Measurements from ENCODE around the gene IFT122.

IFT122 gene

DNA sequence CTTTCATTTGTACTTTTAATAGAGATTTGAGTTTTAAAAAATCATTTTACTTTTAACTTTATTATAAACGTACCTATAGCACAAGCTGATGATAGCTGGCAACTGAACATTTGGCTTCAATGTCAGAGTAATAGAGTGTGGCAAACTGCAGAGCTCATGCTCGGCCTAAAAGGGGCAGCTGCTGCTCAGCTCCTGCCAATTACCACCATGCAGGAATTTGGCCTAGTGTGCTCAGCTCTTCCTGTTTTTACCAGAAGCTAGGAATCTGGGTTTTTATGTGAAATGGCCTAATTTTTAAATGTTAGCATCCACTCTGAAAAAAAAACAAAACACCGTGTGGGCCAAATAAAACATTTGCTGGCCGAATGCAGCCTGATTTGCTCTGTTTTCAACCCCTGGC, 1.8 kb downstream of the IFT122 start:
- Histone ChIP-seq H3K27me3 (ENCODE audit: control insufficient read depth, insufficient read depth, low read length) (no peaks in the 10 kb centered on the region), H3K36me3 (ENCODE audit: control insufficient read depth, insufficient read depth, low read length) (peaks cover 13% of the 10 kb centered on the region), H3K4me1 (ENCODE audit: control insufficient read depth, insufficient read depth, low read length) (peaks cover 27% of the 10 kb centered on the region), H3K9me3 (ENCODE audit: control insufficient read depth, insufficient read depth, low read depth, low read length) (no peaks in the 10 kb centered on the region), H3K27ac (ENCODE audit: low read depth, low read length) (no peak overlapping the region), H3K9ac (ENCODE audit: low read length) (no peak overlapping the region), H3K4me3 (ENCODE audit: low read depth, low read length) (no peak overlapping the region)

GRCh38 chr3:129442486-129442885, 2.5 kb downstream of the IFT122 start:
- Histone ChIP-seq H3K4me3 (ENCODE audit: low read depth, low read length) (no peak overlapping the region), H3K4me1 (ENCODE audit: control insufficient read depth, insufficient read depth, low read length) (peaks cover 33% of the 10 kb centered on the region), H3K9ac (ENCODE audit: low read length) (no peak overlapping the region), H3K27ac (ENCODE audit: low read depth, low read length) (no peak overlapping the region), H3K27me3 (ENCODE audit: control insufficient read depth, insufficient read depth, low read length) (no peaks in the 10 kb centered on the region), H3K9me3 (ENCODE audit: control insufficient read depth, insufficient read depth, low read depth, low read length) (no peaks in the 10 kb centered on the region), H3K36me3 (ENCODE audit: control insufficient read depth, insufficient read depth, low read length) (peaks cover 6% of the 10 kb centered on the region)

DNA sequence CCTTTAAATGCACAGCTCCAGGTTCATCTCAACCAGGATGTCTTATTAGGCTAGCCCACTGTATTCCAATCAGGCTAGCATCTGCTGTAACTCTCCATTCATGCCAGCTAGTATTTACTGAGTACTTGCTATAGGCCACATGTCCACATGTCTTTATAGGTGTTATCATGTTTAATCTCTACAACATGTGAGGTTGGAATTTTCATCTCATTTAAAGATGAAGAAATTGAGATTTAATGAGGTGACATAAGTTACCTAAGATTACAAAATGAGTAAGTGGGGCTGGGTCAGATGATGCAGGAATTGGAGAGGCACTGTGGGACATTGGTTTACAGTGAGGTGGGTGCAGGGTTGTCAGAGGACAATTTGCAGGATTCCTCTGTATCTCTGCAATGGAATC, 2.9 kb downstream of the IFT122 start:
- no peak overlapping the region for H3K4me3 ChIP-seq (ENCODE audit: low read depth, low read length)

GRCh38 chr3:129445471-129445870, 5.4 kb downstream of the IFT122 start:
- H3K36me3 ChIP-seq (ENCODE audit: control insufficient read depth, insufficient read depth, low read length) = no peaks in the 10 kb centered on the region
- H3K4me1 ChIP-seq (ENCODE audit: control insufficient read depth, insufficient read depth, low read length) = peaks cover 53% of the 10 kb centered on the region
- no peaks in the 10 kb centered on the region for H3K27me3 ChIP-seq (ENCODE audit: control insufficient read depth, insufficient read depth, low read length)
- no peaks in the 10 kb centered on the region for H3K9me3 ChIP-seq (ENCODE audit: control insufficient read depth, insufficient read depth, low read depth, low read length)
- no peak overlapping the region for H3K9ac ChIP-seq (ENCODE audit: low read length)
- no peak overlapping the region for H3K4me3 ChIP-seq (ENCODE audit: low read depth, low read length)
- no peak overlapping the region for H3K27ac ChIP-seq (ENCODE audit: low read depth, low read length)

More for the DNA sequence above, 2.9 kb downstream of the IFT122 start:
- Histone ChIP-seq H3K9me3 (ENCODE audit: control insufficient read depth, insufficient read depth, low read depth, low read length) (no peaks in the 10 kb centered on the region), H3K27me3 (ENCODE audit: control insufficient read depth, insufficient read depth, low read length) (no peaks in the 10 kb centered on the region), H3K27ac (ENCODE audit: low read depth, low read length) (no peak overlapping the region), H3K4me1 (ENCODE audit: control insufficient read depth, insufficient read depth, low read length) (peaks cover 37% of the 10 kb centered on the region), H3K36me3 (ENCODE audit: control insufficient read depth, insufficient read depth, low read length) (peaks cover 1% of the 10 kb centered on the region), H3K9ac (ENCODE audit: low read length) (no peak overlapping the region)

GRCh38 chr3:129446926-129447325, 6.9 kb downstream of the IFT122 start:
- Histone ChIP-seq H3K4me1 (ENCODE audit: control insufficient read depth, insufficient read depth, low read length) (peaks cover 41% of the 10 kb centered on the region), H3K27me3 (ENCODE audit: control insufficient read depth, insufficient read depth, low read length) (no peaks in the 10 kb centered on the region)

GRCh38 chr3:129448186-129448895, 8.3 kb downstream of the IFT122 start:
- H3K36me3 ChIP-seq (ENCODE audit: control insufficient read depth, insufficient read depth, low read length) = no peaks in the 10 kb centered on the region
- no peaks in the 10 kb centered on the region for H3K9me3 ChIP-seq (ENCODE audit: control insufficient read depth, insufficient read depth, low read depth, low read length)
- H3K27ac ChIP-seq (ENCODE audit: low read depth, low read length) = peak overlapping the region; percentile 60
- no peaks in the 10 kb centered on the region for H3K27me3 ChIP-seq (ENCODE audit: control insufficient read depth, insufficient read depth, low read length)
- peaks cover 34% of the 10 kb centered on the region for H3K4me1 ChIP-seq (ENCODE audit: control insufficient read depth, insufficient read depth, low read length)
- peak overlapping the region; percentile 66 for H3K9ac ChIP-seq (ENCODE audit: low read length)
- peak overlapping the region; percentile 37 for H3K4me3 ChIP-seq (ENCODE audit: low read depth, low read length)

More at GRCh38 chr3:129446926-129447325, 6.9 kb downstream of the IFT122 start:
- H3K36me3 ChIP-seq (ENCODE audit: control insufficient read depth, insufficient read depth, low read length) = no peaks in the 10 kb centered on the region
- no peak overlapping the region for H3K27ac ChIP-seq (ENCODE audit: low read depth, low read length)
- H3K9me3 ChIP-seq (ENCODE audit: control insufficient read depth, insufficient read depth, low read depth, low read length) = no peaks in the 10 kb centered on the region
- H3K4me3 ChIP-seq (ENCODE audit: low read depth, low read length) = no peak overlapping the region
- H3K9ac ChIP-seq (ENCODE audit: low read length) = no peak overlapping the region

DNA sequence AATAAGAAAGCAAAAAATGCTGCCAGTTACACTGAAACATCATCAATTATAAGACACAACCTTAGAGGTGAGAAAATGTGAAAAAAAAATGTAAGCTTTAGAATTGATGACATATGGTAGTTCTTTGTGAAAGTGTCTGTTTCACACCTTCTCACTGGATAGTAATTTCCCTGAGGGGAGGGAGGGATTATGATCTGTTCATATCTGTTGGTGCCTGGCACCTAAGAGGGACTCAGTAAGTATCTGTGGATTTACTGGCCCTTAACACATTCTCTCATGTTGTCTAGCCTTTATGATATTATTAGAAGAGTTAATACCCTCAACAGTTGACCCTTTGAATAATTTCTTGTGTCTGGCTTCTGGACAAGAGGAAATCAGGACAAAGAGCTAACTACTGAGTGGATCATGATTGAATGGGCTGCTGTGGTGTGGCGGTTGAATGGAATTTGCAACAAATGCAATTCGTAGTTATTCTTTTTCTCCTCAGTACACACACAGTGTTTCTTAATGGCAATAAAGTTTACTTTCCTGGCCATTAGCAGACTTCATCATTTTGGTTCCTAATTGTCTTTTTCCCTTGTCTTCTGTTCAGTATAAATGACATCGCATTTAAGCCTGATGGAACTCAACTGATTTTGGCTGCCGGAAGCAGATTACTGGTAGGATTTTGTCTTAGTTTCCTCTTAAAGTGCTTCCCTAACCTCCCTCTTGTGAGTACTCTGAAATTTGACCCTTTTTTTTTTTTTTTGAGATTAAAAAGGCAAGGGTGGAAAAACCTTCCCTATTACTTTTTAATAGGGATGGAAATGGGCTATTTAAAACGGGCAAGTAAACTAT, 9.5 kb downstream of the IFT122 start:
- no peaks in the 10 kb centered on the region for H3K27me3 ChIP-seq (ENCODE audit: control insufficient read depth, insufficient read depth, low read length)
- H3K4me1 ChIP-seq (ENCODE audit: control insufficient read depth, insufficient read depth, low read length) = peaks cover 34% of the 10 kb centered on the region
- H3K36me3 ChIP-seq (ENCODE audit: control insufficient read depth, insufficient read depth, low read length) = peaks cover 2% of the 10 kb centered on the region; the same call in 1 of the 2 replicates
- no peaks in the 10 kb centered on the region for H3K9me3 ChIP-seq (ENCODE audit: control insufficient read depth, insufficient read depth, low read depth, low read length)
- no peak overlapping the region for H3K4me3 ChIP-seq (ENCODE audit: low read depth, low read length)
- H3K27ac ChIP-seq (ENCODE audit: low read depth, low read length) = 0 out of 2 replicates have a peak overlapping the region, but pooled peaks have one; percentile 4
- no peak overlapping the region for H3K9ac ChIP-seq (ENCODE audit: low read length)

GRCh38 chr3:129453732-129454131, 13.7 kb downstream of the IFT122 start:
- Histone ChIP-seq H3K4me3 (ENCODE audit: low read depth, low read length) (no peak overlapping the region), H3K27me3 (ENCODE audit: control insufficient read depth, insufficient read depth, low read length) (no peaks in the 10 kb centered on the region), H3K9me3 (ENCODE audit: control insufficient read depth, insufficient read depth, low read depth, low read length) (no peaks in the 10 kb centered on the region), H3K27ac (ENCODE audit: low read depth, low read length) (no peak overlapping the region), H3K36me3 (ENCODE audit: control insufficient read depth, insufficient read depth, low read length) (peaks cover 12% of the 10 kb centered on the region), H3K9ac (ENCODE audit: low read length) (no peak overlapping the region), H3K4me1 (ENCODE audit: control insufficient read depth, insufficient read depth, low read length) (peaks cover 16% of the 10 kb centered on the region)

DNA sequence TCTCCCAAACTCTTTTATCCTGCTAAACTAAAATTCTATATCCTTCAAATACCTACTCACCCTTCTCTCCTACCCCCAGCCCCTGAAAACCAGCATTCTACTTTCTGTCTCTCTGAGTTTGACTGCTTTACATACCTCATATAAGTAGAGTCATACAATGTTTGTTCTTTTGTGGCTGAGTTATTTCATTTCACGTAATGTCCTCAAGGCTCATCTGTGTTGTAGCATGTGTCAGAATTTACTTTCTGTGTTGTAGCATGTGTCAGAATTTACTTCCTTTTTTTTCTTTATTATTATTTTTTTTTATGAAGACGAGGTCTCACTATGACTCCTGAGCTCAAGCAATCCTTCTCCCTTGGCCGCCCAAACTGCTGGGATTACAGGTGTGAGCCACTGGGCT, 20.1 kb downstream of the IFT122 start:
- no peaks in the 10 kb centered on the region for H3K27me3 ChIP-seq (ENCODE audit: control insufficient read depth, insufficient read depth, low read length)
- H3K27ac ChIP-seq (ENCODE audit: low read depth, low read length) = no peak overlapping the region
- H3K36me3 ChIP-seq (ENCODE audit: control insufficient read depth, insufficient read depth, low read length) = peaks cover 22% of the 10 kb centered on the region
- H3K9ac ChIP-seq (ENCODE audit: low read length) = no peak overlapping the region
- no peaks in the 10 kb centered on the region for H3K4me1 ChIP-seq (ENCODE audit: control insufficient read depth, insufficient read depth, low read length)
- H3K9me3 ChIP-seq (ENCODE audit: control insufficient read depth, insufficient read depth, low read depth, low read length) = no peaks in the 10 kb centered on the region
- H3K4me3 ChIP-seq (ENCODE audit: low read depth, low read length) = no peak overlapping the region

GRCh38 chr3:129460572-129460971, 20.5 kb downstream of the IFT122 start:
- Histone ChIP-seq H3K4me3 (ENCODE audit: low read depth, low read length) (no peak overlapping the region), H3K9me3 (ENCODE audit: control insufficient read depth, insufficient read depth, low read depth, low read length) (no peaks in the 10 kb centered on the region), H3K27ac (ENCODE audit: low read depth, low read length) (no peak overlapping the region), H3K36me3 (ENCODE audit: control insufficient read depth, insufficient read depth, low read length) (peaks cover 22% of the 10 kb centered on the region), H3K4me1 (ENCODE audit: control insufficient read depth, insufficient read depth, low read length) (no peaks in the 10 kb centered on the region), H3K27me3 (ENCODE audit: control insufficient read depth, insufficient read depth, low read length) (no peaks in the 10 kb centered on the region), H3K9ac (ENCODE audit: low read length) (no peak overlapping the region)

- H3K4me3 ChIP-seq (ENCODE audit: low read depth, low read length) = no peak overlapping the region
- H3K9me3 ChIP-seq (ENCODE audit: control insufficient read depth, insufficient read depth, low read depth, low read length) = no peaks in the 10 kb centered on the region
- no peaks in the 10 kb centered on the region for H3K4me1 ChIP-seq (ENCODE audit: control insufficient read depth, insufficient read depth, low read length)
- H3K27ac ChIP-seq (ENCODE audit: low read depth, low read length) = no peak overlapping the region
- peaks cover 18% of the 10 kb centered on the region for H3K36me3 ChIP-seq (ENCODE audit: control insufficient read depth, insufficient read depth, low read length)
- H3K9ac ChIP-seq (ENCODE audit: low read length) = no peak overlapping the region
- H3K27me3 ChIP-seq (ENCODE audit: control insufficient read depth, insufficient read depth, low read length) = no peaks in the 10 kb centered on the region
These were observed 21.0 kb downstream of the IFT122 start for GRCh38 chr3:129461022-129461421.
